Adrenal gland (tissue), 12 donors: ENCODE results near the gene CLMN. TPM values are rescaled to one million over a fixed set of nuclear protein-coding genes. Genes with fewer than 3 reads are reported as not detected.

Source experiments
- DNase-seq, 7 donors: peaks; one replicate each; pipeline ENCODE4 v3.0.0-alpha.2; 2019 to 2020
- H3K27ac ChIP-seq, 5 donors: fragments of 200-600 bp; sonication (generic) in 4 of 5; 1 replicate in 3 of 5; 2 replicates in 2 of 5; pipeline versions ENCODE4 v1.5.1 to v1.8.0; 2016 to 2020; ENCODE audit warnings: mild to moderate bottlenecking in 1 of 5
- H3K27me3 ChIP-seq: fragments of 200-600 bp; 2 replicates; pipeline ENCODE4 v1.8.0; 2021
- H3K36me3 ChIP-seq, 2 donors: fragments of 200-600 bp; replicated peaks in 1 of 2; 1 replicate in 1 of 2; 2 replicates in 1 of 2; pipeline versions ENCODE4 v1.5.1 to v1.8.0; 2018 to 2022
- H3K4me1 ChIP-seq, 2 donors: fragments of 200-600 bp; replicated peaks in 1 of 2; 1 replicate in 1 of 2; 2 replicates in 1 of 2; pipeline versions ENCODE4 v1.5.1 to v1.8.0; 2018 to 2021
- H3K4me3 ChIP-seq, 4 donors: fragments of 200-600 bp; sonication (generic) in 3 of 4; one replicate each; pipeline ENCODE4 v1.5.1; 2016 to 2018
- H3K9me3 ChIP-seq, 3 donors: fragments of 200-600 bp; sonication (generic) in 1 of 3; replicated peaks in 1 of 3; 1 replicate in 2 of 3; 2 replicates in 1 of 3; pipeline versions ENCODE4 v1.5.1 to v1.8.0; 2016 to 2021
- POLR2A ChIP-seq, 2 donors: fragments of 450-650 bp; IDR thresholded peaks; one replicate each; pipeline ENCODE4 v1.6.1; 2017; ENCODE audit warnings: antibody characterized with exemption in 2 of 2, mild to moderate bottlenecking in 2 of 2, moderate library complexity in 1 of 2
- WGBS, 4 donors: extraction: QIAGEN DNeasy Blood & Tissue Kit in 2 of 4; methylation state at CpG; one replicate each; pipeline versions ENCODE4 v1.1.5 to v1.1.7; 2013 to 2017; 5-methylcytosine and 5-hydroxymethylcytosine counted together
- intact Hi-C, 2 donors: fragments of 100-400 bp; cut with DNase I; formaldehyde crosslinking; loops; one replicate each; pipeline versions ENCODE4 v1.14.1 to v1.15.0; 2022 to 2023
- polyA plus RNA-seq, 3 donors: library from polyadenylated mRNA; stranded (reverse); fragments of 200-250 nt in 2 of 3; fragments of 350-450 nt in 1 of 3; fragmentation: Illumina TruSeq in 1 of 3; extraction: RNeasy Lipid Tissue Mini Kit (QIAGEN cat#74804) in 1 of 3; gene quantifications; one replicate each; pipeline ENCODE4 v1.2.3, GENCODE V29; 2013 to 2014
- total RNA-seq, 9 donors: library from RNA; depleted of rRNA in 4 of 9; stranded (reverse); fragments of >200 nt in 4 of 9; fragments of 120-200 nt in 1 of 9; fragmentation: NEBNext Ultra II Directional in 1 of 9; extraction: Animal tissue kit (Norgen Biotek cat#: 25700) in 1 of 9; gene quantifications; one replicate each; pipeline versions ENCODE4 v1.1.0 to v1.2.4, GENCODE V29; 2013 to 2023
- TF ChIP-seq, protein P1 (sequence below), 6 experiments: fragments of 450-650 bp in 4 of 6; fragments of 200-600 bp in 2 of 6; sonication (generic) in 1 of 6; IDR thresholded peaks; 1 replicate in 5 of 6; 2 replicates in 1 of 6; pipeline versions ENCODE4 v1.5.1 to v1.8.0; 2016 to 2021; ENCODE audit warnings: antibody characterized with exemption in 6 of 6, mild to moderate bottlenecking in 2 of 6, moderate library complexity in 1 of 6
- donor health status: healthy with polysubstance abuse.
- donor health status: Bipolar disorder and iron deficiency.
- donor health status: DM: yes; HTN: yes; CAD: no.
- donor health status: DM: no; HTN: no; CAD: no.
- donor health status: DM: no; HTN: no; CAD: no.
- donor health status: DM: yes; HTN: yes; CAD: no.

Gene CLMN
- total and polyA plus RNA-seq, 12 donors: 2.7 to 9.5 (median 4.9) TPM

DNA sequence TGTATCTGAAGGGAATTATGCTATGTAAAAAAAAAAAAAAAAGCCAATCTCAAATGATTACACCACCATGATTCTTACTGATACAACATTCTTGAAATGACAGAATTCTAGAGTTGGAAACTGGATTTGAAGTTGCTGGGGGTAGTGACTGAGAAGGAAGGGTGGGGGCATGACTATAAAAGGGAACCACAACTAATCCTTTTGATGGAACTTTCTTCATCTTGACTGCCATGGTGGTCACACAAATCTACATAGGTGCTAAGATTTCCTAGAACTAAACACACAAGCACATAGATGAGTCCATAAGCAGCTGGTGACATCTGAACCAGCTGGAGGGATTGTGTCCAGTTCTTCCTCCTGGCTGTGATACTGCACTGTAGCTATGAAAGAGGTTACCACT lies 51.4 kb downstream of the CLMN start:
- no peak for DNase-seq
- Histone ChIP-seq H3K9me3 (no peaks in the 10 kb centered on the region), H3K4me1 (peaks cover 0 to 13% of the 10 kb centered on the region in 2 donors), H3K27me3 (no peaks in the 10 kb centered on the region), H3K4me3 (no peak overlapping the region), H3K36me3 (no peaks in the 10 kb centered on the region), H3K27ac (no peak overlapping the region)
- intact Hi-C loops: no loop called here
- TF ChIP-seq, protein P1, sequence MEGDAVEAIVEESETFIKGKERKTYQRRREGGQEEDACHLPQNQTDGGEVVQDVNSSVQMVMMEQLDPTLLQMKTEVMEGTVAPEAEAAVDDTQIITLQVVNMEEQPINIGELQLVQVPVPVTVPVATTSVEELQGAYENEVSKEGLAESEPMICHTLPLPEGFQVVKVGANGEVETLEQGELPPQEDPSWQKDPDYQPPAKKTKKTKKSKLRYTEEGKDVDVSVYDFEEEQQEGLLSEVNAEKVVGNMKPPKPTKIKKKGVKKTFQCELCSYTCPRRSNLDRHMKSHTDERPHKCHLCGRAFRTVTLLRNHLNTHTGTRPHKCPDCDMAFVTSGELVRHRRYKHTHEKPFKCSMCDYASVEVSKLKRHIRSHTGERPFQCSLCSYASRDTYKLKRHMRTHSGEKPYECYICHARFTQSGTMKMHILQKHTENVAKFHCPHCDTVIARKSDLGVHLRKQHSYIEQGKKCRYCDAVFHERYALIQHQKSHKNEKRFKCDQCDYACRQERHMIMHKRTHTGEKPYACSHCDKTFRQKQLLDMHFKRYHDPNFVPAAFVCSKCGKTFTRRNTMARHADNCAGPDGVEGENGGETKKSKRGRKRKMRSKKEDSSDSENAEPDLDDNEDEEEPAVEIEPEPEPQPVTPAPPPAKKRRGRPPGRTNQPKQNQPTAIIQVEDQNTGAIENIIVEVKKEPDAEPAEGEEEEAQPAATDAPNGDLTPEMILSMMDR (IDR thresholded peaks at IDR 0.05): no peak
- TF ChIP-seq POLR2A (IDR thresholded peaks at IDR 0.05): no peak

DNA sequence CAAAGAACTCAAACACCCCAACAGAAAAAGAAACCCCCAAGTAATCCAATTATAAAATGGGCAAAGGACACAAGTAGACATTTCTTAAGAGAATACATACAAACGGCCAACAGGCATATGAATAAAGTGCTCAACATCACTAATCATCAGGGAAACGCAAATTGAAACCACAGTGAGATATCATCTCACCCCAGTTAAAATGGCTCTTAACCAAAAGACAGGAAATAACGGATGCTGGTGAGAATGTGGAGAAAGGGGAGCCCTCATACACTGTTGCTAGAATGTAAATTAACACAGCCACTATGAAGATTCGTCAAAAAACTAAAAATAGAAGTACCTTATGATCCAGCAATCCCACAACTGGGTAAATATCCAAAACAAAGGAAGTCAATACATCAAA lies 52.4 kb downstream of the CLMN start:
- Histone ChIP-seq H3K4me3 (no peak overlapping the region), H3K36me3 (no peaks in the 10 kb centered on the region), H3K9me3 (no peaks in the 10 kb centered on the region), H3K27me3 (no peaks in the 10 kb centered on the region), H3K4me1 (peaks cover 0 to 13% of the 10 kb centered on the region in 2 donors), H3K27ac (no peak overlapping the region)
- TF ChIP-seq, protein P1 (IDR thresholded peaks at IDR 0.05): no peak
- no peak for TF ChIP-seq POLR2A (IDR thresholded peaks at IDR 0.05)
- intact Hi-C loops: no loop called here
- no peak for DNase-seq
- WGBS, 4 donors: 61 to 72% (median 66%) methylated on average over 4 of the region's 4 CpGs

DNA sequence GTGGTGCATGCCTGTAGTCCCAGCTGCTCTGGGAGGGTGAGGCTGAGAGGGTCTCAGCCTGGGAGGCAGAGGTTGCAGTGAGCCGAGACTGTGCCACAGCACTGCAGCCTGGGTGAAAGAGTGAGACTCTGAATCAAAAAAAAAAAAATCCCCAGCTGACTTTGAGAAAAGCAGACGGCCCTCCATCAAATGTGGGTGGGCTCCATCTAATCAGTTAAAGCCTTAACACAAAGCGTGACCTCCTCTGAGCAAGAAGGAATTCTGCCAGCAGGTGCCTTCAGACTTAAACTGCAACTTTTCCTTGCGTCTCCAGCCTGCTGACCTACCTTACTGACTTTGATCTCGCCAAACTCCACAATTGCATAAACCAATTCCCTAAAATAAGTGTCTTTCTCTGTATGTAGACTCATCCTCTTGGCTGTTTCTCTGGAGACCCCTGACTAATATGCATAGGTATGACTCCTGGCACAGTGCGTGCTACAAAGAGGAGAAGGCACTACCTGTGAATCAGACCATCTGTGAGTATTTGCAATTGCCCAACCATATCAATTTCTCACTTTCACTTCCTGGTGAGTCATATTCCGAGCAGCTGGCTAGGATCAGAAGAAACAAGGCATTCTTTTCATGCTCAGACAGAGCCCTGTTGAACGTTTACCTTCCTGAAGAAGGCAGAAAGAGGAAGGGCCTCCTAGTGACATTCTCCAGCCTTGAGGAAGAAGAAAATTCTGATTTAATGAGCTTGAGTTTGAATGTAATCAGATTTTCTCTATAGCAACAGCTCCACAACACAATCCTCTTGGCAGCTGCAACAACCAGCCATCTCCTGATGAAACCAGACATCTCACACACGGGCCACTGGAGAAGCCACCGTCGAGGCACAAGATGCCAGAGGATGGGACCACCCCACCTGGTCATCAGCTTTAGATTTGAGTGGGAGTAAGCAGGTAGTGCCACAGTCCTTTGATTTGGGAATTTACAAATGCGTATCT lies 54.3 kb downstream of the CLMN start:
- TF ChIP-seq, protein P1 (IDR thresholded peaks at IDR 0.05): no peak
- TF ChIP-seq POLR2A (IDR thresholded peaks at IDR 0.05): no peak
- no peak overlapping the region for H3K4me3 ChIP-seq
- H3K36me3 ChIP-seq: no peaks in the 10 kb centered on the region
- H3K4me1 ChIP-seq: peaks cover 0 to 13% of the 10 kb centered on the region in 2 donors
- H3K27me3 ChIP-seq: no peaks in the 10 kb centered on the region
- H3K27ac ChIP-seq: peak overlapping the region in 1 of 5 donors; percentile 51
- peak in 6 of 7 donors; percentile 23 to 79 (median 60) for DNase-seq
- WGBS, 4 donors: 34 to 47% (median 44%) methylated on average over 9 to 12 of the region's 12 CpGs
- H3K9me3 ChIP-seq: no peaks in the 10 kb centered on the region
- intact Hi-C loops: no loop called here

DNA sequence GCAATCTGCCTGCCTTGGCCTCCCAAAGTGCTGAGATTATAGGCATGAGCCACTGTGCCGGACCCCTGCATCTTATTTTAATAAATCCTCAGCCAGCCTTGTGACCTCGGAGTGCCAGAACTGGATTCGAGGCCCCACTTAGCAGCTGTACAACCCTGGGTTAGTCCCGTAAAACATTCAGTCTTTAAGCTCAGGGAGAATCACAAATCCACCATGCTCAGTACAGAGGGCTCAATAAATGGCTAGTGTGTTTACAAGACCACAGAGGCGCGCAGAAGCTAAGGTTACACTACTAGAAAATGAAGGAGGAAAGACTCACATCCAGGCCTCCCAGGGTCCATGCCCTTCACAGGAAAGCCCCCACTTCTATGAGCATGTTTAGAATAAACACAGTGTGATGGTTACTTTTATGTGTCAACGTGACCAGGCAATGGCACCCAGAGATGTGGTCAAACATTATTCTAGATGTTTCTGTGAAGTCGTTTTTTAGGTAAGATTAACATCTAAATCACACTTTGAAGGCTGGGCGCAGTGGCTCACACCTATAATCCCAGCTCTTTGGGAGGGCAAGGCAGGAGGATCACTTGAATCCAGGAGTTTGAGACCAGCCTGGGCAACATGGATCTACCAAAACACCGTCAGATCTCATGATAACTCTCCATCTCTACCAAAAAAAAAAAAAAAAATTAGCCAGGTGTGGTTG lies 55.3 kb downstream of the CLMN start:
- WGBS, 4 donors: 89 to 93% (median 90%) methylated on average over 9 to 10 of the region's 10 CpGs
- no peak overlapping the region for H3K4me3 ChIP-seq
- DNase-seq: peak in 1 of 7 donors; percentile 34
- H3K4me1 ChIP-seq: peaks cover 0 to 13% of the 10 kb centered on the region in 2 donors
- TF ChIP-seq, protein P1 (IDR thresholded peaks at IDR 0.05): no peak
- no peak for TF ChIP-seq POLR2A (IDR thresholded peaks at IDR 0.05)
- H3K27me3 ChIP-seq: no peaks in the 10 kb centered on the region
- H3K9me3 ChIP-seq: no peaks in the 10 kb centered on the region
- H3K36me3 ChIP-seq: no peaks in the 10 kb centered on the region
- no peak overlapping the region for H3K27ac ChIP-seq
- intact Hi-C loops: no loop called here
